ENCODE data around the gene NIPA2.

GRCh38 chr15:22870865-22871264, 32.4 kb downstream of the NIPA2 start:
- TF ChIP-seq SP1 (IDR thresholded peaks at IDR 0.05; ENCODE audit: low read depth, low read length) (no peak), HDAC6 (IDR thresholded peaks at IDR 0.05; ENCODE audit: low read depth, low read length) (no peak), CEBPB (IDR thresholded peaks at IDR 0.05; ENCODE audit: low read depth, low read length) (no peak), BCL11A (IDR thresholded peaks at IDR 0.05; ENCODE audit: low read depth in 2 of 2, low read length in 2 of 2) (no peak), EZH2 (IDR thresholded peaks at IDR 0.05; ENCODE audit: low read depth, low read length, severe bottlenecking) (no peak), RXRA (IDR thresholded peaks at IDR 0.05; ENCODE audit: insufficient read depth, low read depth, low read length) (no peak), CTCF (IDR thresholded peaks at IDR 0.05; ENCODE audit: control extremely low read depth in 1 of 3, insufficient read depth in 1 of 3, low read depth in 1 of 3, low read length in 3 of 3) (no peak), KDM4A (IDR thresholded peaks at IDR 0.05; ENCODE audit: low read depth, low read length, severe bottlenecking) (no peak), POLR2A (IDR thresholded peaks at IDR 0.05; ENCODE audit: control extremely low read depth in 1 of 2, low read depth in 2 of 2, low read length in 2 of 2) (no peak; a peak in 1 of 3 replicates), ATF3 (IDR thresholded peaks at IDR 0.05; ENCODE audit: insufficient read depth, low read depth, low read length) (no peak)

All from H1 (cell line).